HG03565 (cell line): ENCODE measurements around the gene UBA3.

Source experiments
- ATAC-seq: cut with Tn5 transposase; IDR thresholded peaks from one replicate; pipeline ENCODE4 v1.9.1; 2021; ENCODE audit warnings: mild to moderate bottlenecking, moderate library complexity; ENCODE audit not compliant: unreplicated experiment

The UBA3 gene

GRCh38 chr3:69099576-69099975 is 19.4 kb upstream of the UBA3 start:
- no peak for ATAC-seq

GRCh38 chr3:69097407-69098086 is 17.4 kb upstream of the UBA3 start:
- ATAC-seq = no peak

DNA sequence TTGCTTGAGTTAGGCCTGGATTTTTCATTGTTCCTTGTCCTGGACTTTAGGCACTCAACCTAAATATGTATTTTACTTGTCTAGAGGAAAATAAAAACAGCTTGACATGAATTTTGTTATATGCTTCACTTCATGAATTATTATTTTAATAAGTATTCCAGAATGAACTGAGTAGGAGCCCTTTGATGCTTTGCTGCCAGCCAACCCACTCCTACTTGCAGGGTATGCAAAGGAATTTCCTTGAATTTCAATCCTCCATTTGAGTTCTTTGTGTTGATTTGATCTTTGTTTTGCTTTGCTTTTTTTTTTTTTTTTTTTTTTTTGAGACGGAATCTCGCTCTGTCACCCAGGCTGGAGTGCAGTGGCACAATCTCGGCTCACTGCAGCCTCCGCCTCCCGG is 16.1 kb upstream of the UBA3 start:
- ATAC-seq = no peak

- no peak for ATAC-seq
Measured at GRCh38 chr3:69095636-69096035, 15.5 kb upstream of the UBA3 start.

DNA sequence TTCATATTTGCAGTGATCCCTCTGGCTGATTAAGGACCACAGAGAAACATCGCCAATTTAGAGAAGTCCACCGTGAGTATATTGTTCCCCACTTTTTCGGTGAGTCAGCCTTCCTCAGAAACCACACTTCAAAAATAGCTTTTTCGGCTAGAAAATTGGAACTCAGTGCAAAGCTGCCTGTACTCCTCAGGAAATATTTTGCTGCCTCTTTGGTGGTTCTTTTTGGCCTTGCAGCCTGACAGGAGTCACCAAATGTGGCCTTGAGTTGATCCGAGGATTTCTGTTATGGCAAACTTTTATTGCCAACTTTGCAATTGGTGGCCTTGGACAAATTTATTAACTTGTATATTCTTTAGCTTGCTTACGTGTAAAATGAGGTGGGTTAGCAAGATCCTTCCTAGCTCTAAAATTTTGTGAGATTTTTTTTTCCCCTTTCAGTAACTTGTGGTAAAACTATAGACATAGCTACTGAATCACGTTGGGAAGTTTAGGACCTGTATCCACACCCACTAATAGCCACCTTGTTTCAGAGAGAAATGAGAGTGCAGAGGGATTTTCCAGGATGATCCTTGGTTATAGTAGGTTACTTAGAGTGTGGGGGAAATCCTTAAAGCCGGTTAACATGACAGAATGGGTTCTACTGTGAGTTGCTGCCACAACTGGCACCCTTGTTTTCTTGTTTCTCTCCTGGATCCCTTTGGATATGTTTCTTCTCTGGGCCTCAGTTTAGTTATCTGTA is 14.5 kb upstream of the UBA3 start:
- no peak for ATAC-seq

DNA sequence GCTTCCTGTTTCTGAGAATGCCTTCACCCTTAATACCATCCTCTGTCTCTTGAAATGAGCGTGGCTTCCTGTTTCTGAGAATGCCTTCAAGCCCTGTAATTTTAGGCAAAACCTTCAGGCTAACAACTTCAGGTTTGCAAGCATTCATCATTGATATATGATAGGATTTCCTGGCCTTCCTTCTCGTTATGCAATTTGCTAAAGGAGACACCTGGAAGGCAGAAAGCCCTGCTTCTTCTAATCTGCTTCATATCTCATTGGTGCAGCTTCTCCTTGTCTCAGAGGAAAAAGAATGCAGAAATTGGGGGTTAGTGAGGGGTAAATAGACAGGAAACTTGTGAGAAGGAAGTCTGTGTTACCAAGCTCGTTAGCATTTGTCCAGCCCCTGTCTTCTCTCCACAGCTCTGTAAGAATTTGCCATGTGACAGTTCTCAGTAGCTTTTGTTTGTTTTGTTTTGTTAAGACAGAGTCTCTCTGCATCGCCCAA is 11.9 kb upstream of the UBA3 start:
- peak; percentile 78 for ATAC-seq

- no peak for ATAC-seq
Measured at GRCh38 chr3:69091389-69092029, 11.3 kb upstream of the UBA3 start.

DNA sequence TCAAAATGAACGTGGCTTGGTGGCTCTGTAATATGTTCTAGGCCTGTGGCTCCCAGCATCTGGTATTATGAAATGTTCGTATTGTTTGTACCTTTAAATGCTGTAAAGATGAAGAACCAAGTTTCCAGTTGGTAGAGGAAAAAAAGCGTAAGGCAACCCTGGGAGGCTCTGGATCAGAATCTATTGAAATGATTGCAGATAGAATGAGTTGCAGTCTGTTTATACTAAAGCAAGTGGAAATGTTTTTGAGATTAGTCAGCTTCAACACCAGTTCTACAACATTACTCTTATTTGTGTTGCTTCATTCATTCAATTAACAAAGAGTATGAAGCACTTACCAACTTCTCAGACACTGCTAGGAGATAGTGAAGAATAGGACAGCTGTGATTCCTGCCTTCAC is 9.9 kb upstream of the UBA3 start:
- no peak for ATAC-seq

- ATAC-seq = peak; percentile 26
Measured at GRCh38 chr3:69088063-69088462, 7.9 kb upstream of the UBA3 start.

- no peak for ATAC-seq
Measured at GRCh38 chr3:69087030-69087791, 7.0 kb upstream of the UBA3 start.

DNA sequence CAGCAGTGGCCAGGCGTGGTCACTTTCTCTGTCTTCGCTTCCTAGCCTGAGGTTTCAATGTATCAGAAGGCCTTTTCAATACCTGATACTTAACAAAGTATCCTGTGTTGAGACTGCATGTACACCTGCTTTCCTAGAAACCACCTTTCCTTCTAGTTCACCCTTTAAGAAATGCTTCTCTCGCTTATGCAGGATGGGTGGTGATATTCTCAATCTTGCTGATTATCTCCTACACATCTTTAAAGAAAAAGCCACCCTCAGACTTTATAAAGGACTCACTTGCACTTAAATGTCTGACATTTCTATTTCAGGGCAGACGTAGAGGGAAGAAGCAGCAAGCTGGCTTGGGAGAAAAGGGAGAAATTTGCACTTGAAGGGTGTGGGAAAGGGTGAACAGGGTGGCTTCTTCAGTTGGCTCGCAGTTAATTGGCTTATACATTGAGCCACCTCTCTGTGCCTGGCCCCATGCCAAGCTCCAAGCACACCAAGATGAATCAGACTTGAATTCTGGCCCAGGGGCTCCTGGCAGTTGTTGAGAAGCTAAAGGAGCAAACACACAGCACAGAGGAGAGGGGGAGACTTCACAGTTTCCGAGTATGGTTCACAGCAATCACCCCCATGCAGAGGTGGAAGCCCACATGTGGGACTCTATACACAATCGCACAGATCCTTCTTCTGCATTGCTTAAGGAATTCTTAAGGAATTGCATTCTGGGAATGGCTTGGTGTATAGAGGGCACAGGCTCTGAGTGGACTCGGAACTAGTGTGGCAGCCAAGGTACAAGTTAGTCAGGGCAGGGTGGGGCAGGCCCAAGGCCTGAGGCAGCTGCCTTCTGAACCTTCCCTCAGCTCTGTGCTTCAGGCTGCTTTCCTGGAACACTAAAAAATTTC is 5.9 kb upstream of the UBA3 start:
- ATAC-seq = no peak

GRCh38 chr3:69085168-69085832 is 5.1 kb upstream of the UBA3 start:
- ATAC-seq = no peak

GRCh38 chr3:69084326-69085167 is 4.4 kb upstream of the UBA3 start, which contains the start of gene ARL6IP5:
TSS of gene ARL6IP5 (plus strand) at chr3:69084937. CDS start at chr3:69085048, 111 bp downstream.
- ATAC-seq = peak; percentile 35

DNA sequence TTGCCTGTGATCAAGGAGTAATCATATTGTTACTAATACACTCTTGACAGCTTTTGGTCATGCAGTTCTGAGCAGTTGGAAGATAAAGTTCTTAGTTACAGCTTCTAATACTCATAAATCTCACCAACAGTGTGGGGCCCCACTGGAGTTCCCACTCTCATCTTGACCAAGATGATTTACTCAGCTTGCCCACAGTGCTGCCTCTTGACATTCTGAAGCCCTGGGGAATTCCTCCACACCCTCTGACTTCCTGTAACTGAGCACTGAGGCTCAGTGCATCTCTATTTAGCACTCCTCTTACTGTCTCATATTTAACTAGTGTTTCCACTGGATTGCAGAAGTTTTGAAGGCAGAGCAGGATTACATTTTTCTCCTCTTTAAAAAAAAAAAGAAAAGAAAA is 2.6 kb upstream of the UBA3 start:
- ATAC-seq = peak; percentile 62

DNA sequence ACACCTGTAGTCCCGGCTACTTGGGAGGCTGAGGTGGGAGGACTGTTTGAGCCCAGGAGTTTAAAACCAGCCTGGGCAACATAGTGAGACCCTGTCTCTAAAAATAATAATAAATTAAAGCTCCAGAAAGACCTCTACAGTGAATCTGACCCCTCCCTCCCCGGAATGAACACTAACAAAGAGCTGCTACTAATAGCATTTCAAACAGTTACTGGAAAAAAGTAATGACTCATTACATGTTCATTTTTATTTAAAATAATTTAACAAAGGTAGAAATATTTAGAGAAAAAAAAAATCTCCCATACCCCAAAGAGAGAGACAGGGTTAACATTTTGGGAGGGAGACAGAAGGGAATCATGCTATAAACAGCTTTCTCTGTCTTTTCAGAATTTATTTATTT is 2.2 kb upstream of the UBA3 start:
- ATAC-seq = no peak

GRCh38 chr3:69081583-69082262 is 1.6 kb upstream of the UBA3 start:
- ATAC-seq = no peak

GRCh38 chr3:69079269-69080159 is 651 bp downstream of the UBA3 start:
- ATAC-seq = no peak
